ENCODE results near the gene CCR5AS.

CCR5AS gene

DNA sequence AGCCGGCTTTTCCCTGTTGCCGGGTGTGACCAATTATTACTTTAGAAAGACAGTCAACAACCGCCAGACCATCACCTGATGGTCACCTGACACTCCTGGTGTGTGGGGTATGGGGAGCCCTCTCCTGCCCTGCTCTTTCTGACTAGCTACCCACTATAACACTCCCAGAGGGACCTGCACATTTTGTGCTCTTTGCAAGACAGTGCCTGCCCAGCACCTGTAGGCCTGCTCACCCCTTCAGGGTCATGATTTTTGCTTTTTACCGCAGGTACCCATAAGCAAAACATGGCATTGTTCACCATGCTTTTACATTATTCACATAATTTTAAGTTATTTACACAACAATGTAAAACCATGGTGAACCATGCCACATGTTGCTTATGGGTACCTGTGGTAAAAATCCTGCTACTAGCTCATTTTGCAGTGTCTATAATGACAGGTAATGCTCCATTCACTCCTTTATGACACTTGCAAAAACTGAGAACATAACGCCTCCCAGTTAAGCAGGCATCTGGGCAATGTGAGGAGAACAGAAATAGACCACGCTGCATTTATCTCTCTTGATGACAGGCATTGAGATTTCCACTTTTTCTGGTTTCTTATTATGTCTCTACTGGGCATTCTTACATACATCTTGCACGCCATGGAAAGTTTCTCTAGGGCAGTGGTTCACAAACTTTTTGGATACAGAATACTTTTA, 10.1 kb upstream of the CCR5AS start:
- Histone ChIP-seq H3K79me2 (ENCODE audit: insufficient read depth, low read length) (no peaks in the 10 kb centered on the region), H3K4me2 (ENCODE audit: insufficient read depth, low read length) (no peak overlapping the region), H3K27me3 (ENCODE audit: insufficient read depth, low read length, poor library complexity) (no peaks in the 10 kb centered on the region), H3K9me3 (ENCODE audit: insufficient read depth, low read length, severe bottlenecking) (no peaks in the 10 kb centered on the region), H3K36me3 (ENCODE audit: insufficient read depth, low read length) (no peaks in the 10 kb centered on the region), H2AFZ (ENCODE audit: low read depth, low read length) (no peak overlapping the region), H3K4me3 (ENCODE audit: low read depth in 1 of 2, low read length in 2 of 2) (no peak overlapping the region), H3K27ac (ENCODE audit: low read length) (0 out of 2 replicates have a peak overlapping the region, but pooled peaks have one; percentile 7), H4K20me1 (ENCODE audit: insufficient read depth, low read length) (no peaks in the 10 kb centered on the region), H3K4me1 (ENCODE audit: insufficient read depth, low read length) (peaks cover 19% of the 10 kb centered on the region), H3K9ac (ENCODE audit: low read depth, low read length) (no peak overlapping the region)
- TF ChIP-seq, protein P1, sequence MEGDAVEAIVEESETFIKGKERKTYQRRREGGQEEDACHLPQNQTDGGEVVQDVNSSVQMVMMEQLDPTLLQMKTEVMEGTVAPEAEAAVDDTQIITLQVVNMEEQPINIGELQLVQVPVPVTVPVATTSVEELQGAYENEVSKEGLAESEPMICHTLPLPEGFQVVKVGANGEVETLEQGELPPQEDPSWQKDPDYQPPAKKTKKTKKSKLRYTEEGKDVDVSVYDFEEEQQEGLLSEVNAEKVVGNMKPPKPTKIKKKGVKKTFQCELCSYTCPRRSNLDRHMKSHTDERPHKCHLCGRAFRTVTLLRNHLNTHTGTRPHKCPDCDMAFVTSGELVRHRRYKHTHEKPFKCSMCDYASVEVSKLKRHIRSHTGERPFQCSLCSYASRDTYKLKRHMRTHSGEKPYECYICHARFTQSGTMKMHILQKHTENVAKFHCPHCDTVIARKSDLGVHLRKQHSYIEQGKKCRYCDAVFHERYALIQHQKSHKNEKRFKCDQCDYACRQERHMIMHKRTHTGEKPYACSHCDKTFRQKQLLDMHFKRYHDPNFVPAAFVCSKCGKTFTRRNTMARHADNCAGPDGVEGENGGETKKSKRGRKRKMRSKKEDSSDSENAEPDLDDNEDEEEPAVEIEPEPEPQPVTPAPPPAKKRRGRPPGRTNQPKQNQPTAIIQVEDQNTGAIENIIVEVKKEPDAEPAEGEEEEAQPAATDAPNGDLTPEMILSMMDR (IDR thresholded peaks at IDR 0.05; ENCODE audit: borderline replicate concordance, extremely low read depth, low read length, poor library complexity, severe bottlenecking) = no peak
- TF ChIP-seq EZH2 (IDR thresholded peaks at IDR 0.05; ENCODE audit: borderline replicate concordance, low read depth, low read length, severe bottlenecking) = no peak
- no peak for DNase-seq
- no peak for ATAC-seq (ENCODE audit: insufficient read depth, low read depth)

DNA sequence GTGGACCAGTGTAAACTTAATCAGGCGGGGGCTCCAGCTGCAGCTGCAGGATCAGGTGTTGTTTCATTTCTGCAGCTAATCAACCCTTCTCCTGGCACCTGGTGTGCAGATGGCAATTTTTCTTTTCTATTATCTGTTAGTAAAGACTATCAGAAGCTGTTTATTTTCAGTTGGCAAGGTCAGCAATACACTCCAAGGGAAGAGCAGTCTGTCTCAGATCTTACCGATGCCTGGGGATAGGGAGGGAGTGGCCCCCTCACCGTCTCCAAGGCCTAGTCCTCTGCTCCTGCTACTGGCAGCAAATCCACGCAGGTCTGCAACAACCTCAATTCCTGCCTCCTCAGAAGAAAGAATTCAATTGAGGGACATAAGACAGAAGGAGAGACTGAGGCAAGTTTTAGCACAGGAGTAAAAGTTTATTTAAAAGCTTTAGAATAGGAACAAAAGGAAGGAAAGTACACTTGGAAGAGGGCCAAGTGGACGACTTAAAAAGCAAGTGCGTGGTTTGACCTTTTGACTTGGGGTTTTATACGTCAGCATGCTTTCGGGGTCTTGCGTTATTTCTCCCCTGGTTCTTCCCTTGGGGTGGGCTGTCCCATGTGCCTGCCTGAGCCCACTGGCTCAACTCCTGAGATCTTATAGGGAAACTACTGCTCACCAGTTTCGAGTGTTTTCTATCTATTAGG, 9.4 kb upstream of the CCR5AS start:
- Histone ChIP-seq H2AFZ (ENCODE audit: low read depth, low read length) (no peak overlapping the region), H3K4me3 (ENCODE audit: low read depth in 1 of 2, low read length in 2 of 2) (no peak overlapping the region), H3K27ac (ENCODE audit: low read length) (peak overlapping the region; percentile 49), H3K9ac (ENCODE audit: low read depth, low read length) (no peak overlapping the region), H3K4me2 (ENCODE audit: insufficient read depth, low read length) (no peak overlapping the region), H3K36me3 (ENCODE audit: insufficient read depth, low read length) (no peaks in the 10 kb centered on the region), H3K79me2 (ENCODE audit: insufficient read depth, low read length) (no peaks in the 10 kb centered on the region), H3K27me3 (ENCODE audit: insufficient read depth, low read length, poor library complexity) (no peaks in the 10 kb centered on the region), H4K20me1 (ENCODE audit: insufficient read depth, low read length) (no peaks in the 10 kb centered on the region), H3K9me3 (ENCODE audit: insufficient read depth, low read length, severe bottlenecking) (no peaks in the 10 kb centered on the region), H3K4me1 (ENCODE audit: insufficient read depth, low read length) (peaks cover 19% of the 10 kb centered on the region)
- DNase-seq (no peak), ATAC-seq (ENCODE audit: insufficient read depth, low read depth) (peak; percentile 50)
- TF ChIP-seq EZH2 (IDR thresholded peaks at IDR 0.05; ENCODE audit: borderline replicate concordance, low read depth, low read length, severe bottlenecking) = no peak
- TF ChIP-seq, protein P1 (IDR thresholded peaks at IDR 0.05; ENCODE audit: borderline replicate concordance, extremely low read depth, low read length, poor library complexity, severe bottlenecking) = no peak

DNA sequence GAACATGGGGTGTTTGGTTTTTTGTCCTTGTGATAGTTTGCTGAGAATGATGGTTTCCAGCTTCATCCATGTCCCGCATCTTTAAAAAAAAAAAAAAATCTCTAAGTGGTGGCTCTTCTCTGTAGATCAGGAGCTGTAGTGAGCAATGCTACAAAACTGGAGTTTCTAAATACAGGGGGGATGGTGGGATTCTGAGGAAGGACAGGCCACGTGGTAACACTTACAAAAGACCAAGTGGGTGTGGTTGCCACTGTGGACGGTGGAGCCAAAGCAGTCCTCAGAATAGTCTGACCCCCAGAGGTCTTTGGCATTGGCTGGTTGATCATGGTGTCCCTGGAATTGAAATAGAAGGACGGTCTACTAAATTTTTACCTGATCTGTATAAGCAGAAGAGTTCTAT, 7.9 kb upstream of the CCR5AS start:
- Histone ChIP-seq H3K4me1 (ENCODE audit: insufficient read depth, low read length) (peaks cover 25% of the 10 kb centered on the region), H3K9me3 (ENCODE audit: insufficient read depth, low read length, severe bottlenecking) (no peaks in the 10 kb centered on the region), H3K27me3 (ENCODE audit: insufficient read depth, low read length, poor library complexity) (no peaks in the 10 kb centered on the region), H4K20me1 (ENCODE audit: insufficient read depth, low read length) (no peaks in the 10 kb centered on the region), H3K4me3 (ENCODE audit: low read depth in 1 of 2, low read length in 2 of 2) (no peak overlapping the region), H3K79me2 (ENCODE audit: insufficient read depth, low read length) (no peaks in the 10 kb centered on the region), H3K36me3 (ENCODE audit: insufficient read depth, low read length) (no peaks in the 10 kb centered on the region), H3K27ac (ENCODE audit: low read length) (no peak overlapping the region), H3K9ac (ENCODE audit: low read depth, low read length) (no peak overlapping the region), H3K4me2 (ENCODE audit: insufficient read depth, low read length) (no peak overlapping the region), H2AFZ (ENCODE audit: low read depth, low read length) (no peak overlapping the region)
- TF ChIP-seq, protein P1 (IDR thresholded peaks at IDR 0.05; ENCODE audit: borderline replicate concordance, extremely low read depth, low read length, poor library complexity, severe bottlenecking) = no peak
- no peak for TF ChIP-seq EZH2 (IDR thresholded peaks at IDR 0.05; ENCODE audit: borderline replicate concordance, low read depth, low read length, severe bottlenecking)
- no peak for ATAC-seq (ENCODE audit: insufficient read depth, low read depth)
- no peak for DNase-seq
